Gastroesophageal sphincter (tissue), 4 donors: ENCODE measurements around the gene ANAPC5. TPM values are rescaled to one million over a fixed set of nuclear protein-coding genes. Genes with fewer than 3 reads are reported as not detected.

ENCODE experiments used
- ATAC-seq: fragments of 150-250 bp; one replicate; pipeline ENCODE4 v1.9.1; 2016; ENCODE audit warnings: mild to moderate bottlenecking, moderate library complexity
- H3K27ac ChIP-seq, 4 donors: fragments of 200-600 bp; sonication (generic) in 3 of 4; 1 replicate in 3 of 4; 2 replicates in 1 of 4; pipeline ENCODE4 v1.5.1; 2016 to 2019
- H3K27me3 ChIP-seq: fragments of 200-600 bp; sonication (generic); one replicate; pipeline ENCODE4 v1.5.1; 2019
- H3K36me3 ChIP-seq, 2 donors: fragments of 200-600 bp; sonication (generic); one replicate each; pipeline ENCODE4 v1.5.1; 2019; ENCODE audit warnings: control low read depth in 1 of 2
- H3K4me1 ChIP-seq, 3 donors: fragments of 200-600 bp; sonication (generic); 1 replicate in 2 of 3; 2 replicates in 1 of 3; pipeline ENCODE4 v1.5.1; 2016 to 2019; ENCODE audit warnings: control low read depth in 2 of 3
- H3K4me3 ChIP-seq, 2 donors: fragments of 200-600 bp; sonication (generic); one replicate each; pipeline ENCODE4 v1.5.1; 2019; ENCODE audit warnings: mild to moderate bottlenecking in 1 of 2, moderate library complexity in 1 of 2
- H3K9me3 ChIP-seq, 3 donors: fragments of 200-600 bp; sonication (generic); one replicate each; pipeline ENCODE4 v1.5.1; 2017 to 2019; ENCODE audit warnings: control low read depth in 2 of 3
- EP300 ChIP-seq: sonication (generic); formaldehyde crosslinking; IDR thresholded peaks from one replicate; pipeline ENCODE4 v1.6.1; 2017; ENCODE audit warnings: antibody characterized with exemption, mild to moderate bottlenecking
- POLR2A ChIP-seq, 2 donors: fragments of 450-650 bp; IDR thresholded peaks; one replicate each; pipeline ENCODE4 v1.6.1; 2017; ENCODE audit warnings: antibody characterized with exemption in 2 of 2, mild to moderate bottlenecking in 2 of 2, moderate library complexity in 1 of 2
- POLR2AphosphoS5 ChIP-seq: sonication (generic); formaldehyde crosslinking; IDR thresholded peaks from one replicate; pipeline ENCODE4 v1.6.1; 2017; ENCODE audit warnings: antibody characterized with exemption
- WGBS, 2 donors: methylation state at CpG; one replicate each; pipeline ENCODE4 v1.1.5; 2018; ENCODE audit warnings: low coverage in 1 of 2; 5-methylcytosine and 5-hydroxymethylcytosine counted together
- total RNA-seq, 4 donors: library from RNA; depleted of rRNA; stranded (reverse); fragments of >200 nt; gene quantifications; one replicate each; pipeline ENCODE4 v1.1.0, GENCODE V29; 2016
- TF ChIP-seq, protein P1 (sequence below), 4 experiments: fragments of 200-600 bp in 2 of 4; fragments of 450-650 bp in 2 of 4; sonication (generic) in 1 of 4; IDR thresholded peaks; one replicate each; pipeline ENCODE4 v1.5.1; 2017 to 2019; ENCODE audit warnings: antibody characterized with exemption in 4 of 4, mild to moderate bottlenecking in 2 of 4, moderate library complexity in 2 of 4

Gene ANAPC5
- total RNA-seq, 4 donors from 2014 or later, result 69.2 to 93.5 (median 75.7) TPM

DNA sequence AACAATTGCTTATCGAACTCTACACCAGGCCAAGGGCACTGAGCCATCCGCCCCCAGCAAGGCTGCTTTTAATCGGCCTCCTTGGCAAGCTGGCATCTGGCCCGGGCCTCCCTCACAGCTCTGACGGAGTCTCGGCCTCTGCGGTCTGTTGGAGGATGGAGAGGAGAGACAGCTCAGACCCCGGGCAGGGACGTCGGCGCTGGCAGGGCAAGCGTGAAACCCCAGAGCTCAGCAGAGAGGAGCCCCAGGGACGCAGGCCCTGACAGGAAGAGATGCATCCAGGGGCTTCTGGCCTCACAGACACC lies 73.2 kb downstream of the ANAPC5 start:
- Histone ChIP-seq H3K36me3 (peaks cover 0 to 14% of the 10 kb centered on the region in 2 donors), H3K4me3 (no peak overlapping the region), H3K9me3 (no peaks in the 10 kb centered on the region), H3K27me3 (no peaks in the 10 kb centered on the region), H3K27ac (peak overlapping the region in 3 of 4 donors; percentile 62 to 70 (median 62)), H3K4me1 (peaks cover 0 to 43% (median 17%) of the 10 kb centered on the region in 3 donors)
- 40 to 80% methylated on average over 1 of the region's 13 CpGs for WGBS, 2 donors
- TF ChIP-seq POLR2AphosphoS5 (no peak), POLR2A (IDR thresholded peaks at IDR 0.05) (no peak), EP300 (no peak)
- TF ChIP-seq, protein P1, sequence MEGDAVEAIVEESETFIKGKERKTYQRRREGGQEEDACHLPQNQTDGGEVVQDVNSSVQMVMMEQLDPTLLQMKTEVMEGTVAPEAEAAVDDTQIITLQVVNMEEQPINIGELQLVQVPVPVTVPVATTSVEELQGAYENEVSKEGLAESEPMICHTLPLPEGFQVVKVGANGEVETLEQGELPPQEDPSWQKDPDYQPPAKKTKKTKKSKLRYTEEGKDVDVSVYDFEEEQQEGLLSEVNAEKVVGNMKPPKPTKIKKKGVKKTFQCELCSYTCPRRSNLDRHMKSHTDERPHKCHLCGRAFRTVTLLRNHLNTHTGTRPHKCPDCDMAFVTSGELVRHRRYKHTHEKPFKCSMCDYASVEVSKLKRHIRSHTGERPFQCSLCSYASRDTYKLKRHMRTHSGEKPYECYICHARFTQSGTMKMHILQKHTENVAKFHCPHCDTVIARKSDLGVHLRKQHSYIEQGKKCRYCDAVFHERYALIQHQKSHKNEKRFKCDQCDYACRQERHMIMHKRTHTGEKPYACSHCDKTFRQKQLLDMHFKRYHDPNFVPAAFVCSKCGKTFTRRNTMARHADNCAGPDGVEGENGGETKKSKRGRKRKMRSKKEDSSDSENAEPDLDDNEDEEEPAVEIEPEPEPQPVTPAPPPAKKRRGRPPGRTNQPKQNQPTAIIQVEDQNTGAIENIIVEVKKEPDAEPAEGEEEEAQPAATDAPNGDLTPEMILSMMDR (IDR thresholded peaks at IDR 0.05), result no peak
- ATAC-seq, result no peak

DNA sequence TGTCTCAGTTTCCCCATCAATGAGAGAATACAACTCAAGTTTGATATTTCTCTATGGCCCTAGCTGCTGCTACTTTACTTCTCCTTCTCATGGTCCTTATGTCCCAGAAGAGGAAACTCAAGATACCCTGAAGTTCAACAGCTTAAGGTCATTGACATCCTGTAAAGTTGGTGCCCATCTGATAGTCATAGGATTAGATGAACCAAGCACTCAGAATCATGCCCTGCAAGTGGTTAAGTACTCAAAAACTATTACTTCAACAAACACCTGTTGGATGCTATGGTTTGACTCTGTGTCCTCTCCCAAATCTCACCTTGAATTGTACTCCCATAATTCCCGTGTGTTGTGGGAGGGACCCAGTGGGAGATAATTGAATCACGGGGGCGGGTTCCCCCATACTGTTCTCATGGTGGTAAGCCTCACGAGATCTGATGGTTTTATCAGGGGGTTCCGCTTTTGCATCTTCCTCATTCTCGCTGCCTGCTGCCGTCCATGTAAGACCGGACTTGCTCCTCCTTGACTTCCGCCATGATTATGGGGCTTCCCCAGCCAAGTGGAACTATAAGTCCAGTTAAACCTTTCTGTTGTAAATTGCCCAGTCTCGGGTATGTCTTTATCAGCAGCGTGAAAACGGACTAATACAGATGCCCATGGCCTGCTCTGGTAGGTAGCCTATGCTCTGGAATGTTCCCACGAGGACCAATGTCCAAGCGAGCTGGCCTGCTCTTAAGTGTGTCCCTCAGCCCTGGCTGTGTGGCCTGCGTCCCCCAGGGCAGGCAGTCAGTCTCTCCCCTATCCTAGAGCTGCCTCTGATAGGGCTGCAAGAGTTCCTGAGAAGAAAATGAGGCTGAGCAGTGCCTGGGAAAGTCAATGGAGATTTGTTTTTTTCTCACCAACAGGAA lies 73.8 kb downstream of the ANAPC5 start:
- H3K4me3 ChIP-seq, result no peak overlapping the region
- H3K9me3 ChIP-seq, result no peaks in the 10 kb centered on the region
- H3K27ac ChIP-seq, result peak overlapping the region in 3 of 4 donors; percentile 62 to 70 (median 62)
- 80 to 88% methylated on average over 5 to 11 of the region's 15 CpGs for WGBS, 2 donors
- TF ChIP-seq, protein P1 (IDR thresholded peaks at IDR 0.05), result no peak
- TF ChIP-seq EP300 (no peak), POLR2AphosphoS5 (no peak), POLR2A (IDR thresholded peaks at IDR 0.05) (no peak)
- no peaks in the 10 kb centered on the region for H3K27me3 ChIP-seq
- ATAC-seq, result no peak
- H3K4me1 ChIP-seq, result peaks cover 0 to 37% (median 17%) of the 10 kb centered on the region in 3 donors
- peaks cover 0 to 20% of the 10 kb centered on the region in 2 donors for H3K36me3 ChIP-seq

DNA sequence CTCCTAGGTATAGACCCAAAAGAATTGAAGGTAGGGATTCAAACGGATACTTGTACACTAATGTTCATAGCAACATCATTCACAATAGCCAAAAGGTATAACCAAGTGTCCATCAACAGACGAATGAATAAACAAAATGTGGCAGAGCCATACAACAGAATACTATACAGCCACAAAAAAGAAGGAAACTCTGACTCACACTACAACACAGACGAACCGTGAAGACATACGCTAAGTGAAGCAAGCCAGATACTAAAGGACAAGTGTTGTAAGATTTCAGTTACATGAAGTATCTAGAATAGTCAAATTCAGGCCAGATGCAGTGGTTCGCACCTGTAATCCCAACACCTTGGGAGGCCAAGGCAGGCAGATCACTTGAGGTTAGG lies 74.8 kb downstream of the ANAPC5 start:
- WGBS, 2 donors, result 78 to 95% methylated on average over 3 to 6 of the region's 6 CpGs
- ATAC-seq, result no peak

DNA sequence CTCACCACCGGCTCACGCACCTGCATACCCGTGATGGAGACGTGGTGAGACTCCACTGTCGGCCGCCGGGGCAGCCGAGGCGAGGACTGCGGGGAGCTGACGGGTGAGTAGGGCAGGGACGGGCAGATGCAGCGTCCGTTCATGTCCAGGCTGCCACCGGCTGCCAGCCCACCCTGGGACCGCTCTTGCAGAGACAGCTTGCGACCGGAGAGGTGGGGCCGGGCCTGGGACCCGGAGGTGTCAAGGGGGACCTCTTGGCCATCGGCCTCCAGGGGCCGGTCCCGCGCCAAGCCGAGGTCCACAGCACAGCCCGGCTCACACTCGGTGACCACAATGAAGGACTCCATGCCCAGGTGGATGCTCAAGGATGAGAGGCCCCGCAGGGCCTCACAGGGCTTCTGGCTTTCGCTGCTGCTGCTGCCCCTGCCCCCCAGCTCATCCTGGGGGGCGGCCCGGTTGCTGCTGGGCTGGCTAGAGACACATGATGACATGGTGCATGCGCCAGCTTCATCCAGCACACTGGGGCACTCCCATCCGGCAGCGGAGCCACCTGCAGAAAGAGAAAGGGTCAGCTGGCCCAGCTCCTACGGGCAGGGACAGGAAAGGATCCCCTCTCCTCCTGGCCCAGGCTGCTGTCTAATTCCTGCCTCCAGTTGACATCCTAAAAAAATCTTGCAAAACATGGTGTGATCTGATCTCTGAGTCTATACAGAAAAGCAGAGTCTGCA lies 78.0 kb downstream of the ANAPC5 start:
- no peaks in the 10 kb centered on the region for H3K27me3 ChIP-seq
- no peak overlapping the region for H3K27ac ChIP-seq
- H3K4me3 ChIP-seq, result no peak overlapping the region
- H3K36me3 ChIP-seq, result peaks cover 0 to 52% of the 10 kb centered on the region in 2 donors
- 87 to 100% methylated on average over 1 to 3 of the region's 35 CpGs for WGBS, 2 donors
- peaks cover 0 to 10% (median 6%) of the 10 kb centered on the region in 3 donors for H3K4me1 ChIP-seq
- TF ChIP-seq POLR2A (IDR thresholded peaks at IDR 0.05), result no peak
- TF ChIP-seq EP300, result no peak
- TF ChIP-seq POLR2AphosphoS5, result no peak
- TF ChIP-seq, protein P1 (IDR thresholded peaks at IDR 0.05), result no peak
- H3K9me3 ChIP-seq, result no peaks in the 10 kb centered on the region
- no peak for ATAC-seq

More for the DNA sequence above, 74.8 kb downstream of the ANAPC5 start:
- Histone ChIP-seq H3K4me3 (no peak overlapping the region), H3K36me3 (peaks cover 0 to 28% of the 10 kb centered on the region in 2 donors), H3K9me3 (no peaks in the 10 kb centered on the region), H3K27me3 (no peaks in the 10 kb centered on the region), H3K4me1 (peaks cover 0 to 27% (median 15%) of the 10 kb centered on the region in 3 donors), H3K27ac (no peak overlapping the region)
- TF ChIP-seq POLR2A (IDR thresholded peaks at IDR 0.05) (no peak), POLR2AphosphoS5 (no peak), EP300 (no peak)
- TF ChIP-seq, protein P1 (IDR thresholded peaks at IDR 0.05), result no peak
